ENCODE measurements around the gene KBTBD2.
"Not testable (repeated sequence)": the region's sequence is repeated elsewhere in the genome, so short reads cannot be mapped to it uniquely, and the experiment has no call there.

KBTBD2 gene

DNA sequence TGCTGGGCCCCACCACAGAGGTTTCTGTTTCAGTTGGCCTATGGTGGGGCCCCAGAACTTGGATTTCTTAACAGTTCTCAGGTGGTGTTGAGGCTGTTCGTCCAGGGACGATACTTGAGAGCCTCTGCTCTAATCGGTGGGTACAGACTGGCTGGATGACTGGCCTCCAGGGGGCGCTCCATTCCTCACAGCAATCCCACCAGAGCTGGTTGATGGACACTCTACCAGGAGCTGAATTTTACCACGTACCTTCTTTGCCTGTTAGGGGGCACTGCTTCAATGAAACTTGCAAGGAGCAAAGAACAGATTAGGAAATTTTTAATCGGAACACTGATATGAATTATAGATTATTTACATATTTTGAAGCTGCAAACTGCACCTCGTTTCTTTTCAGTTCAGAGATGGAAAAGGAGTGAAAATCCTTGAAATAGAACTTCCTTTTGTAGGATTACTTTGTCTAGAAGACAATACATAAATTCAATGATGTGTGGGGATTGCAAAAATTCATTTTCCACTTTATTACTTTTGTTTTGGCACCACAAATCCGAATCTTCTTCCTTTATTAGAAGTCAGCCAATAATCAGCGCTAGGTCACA, 44.8 kb downstream of the KBTBD2 start:
- no peak overlapping the region for H3K27ac ChIP-seq (replicated peaks)
- peak; percentile 49 to 82 for DNase-seq (ENCODE audit: low read depth in 1 of 2, low spot score in 1 of 2)
- TF ChIP-seq, protein P1, sequence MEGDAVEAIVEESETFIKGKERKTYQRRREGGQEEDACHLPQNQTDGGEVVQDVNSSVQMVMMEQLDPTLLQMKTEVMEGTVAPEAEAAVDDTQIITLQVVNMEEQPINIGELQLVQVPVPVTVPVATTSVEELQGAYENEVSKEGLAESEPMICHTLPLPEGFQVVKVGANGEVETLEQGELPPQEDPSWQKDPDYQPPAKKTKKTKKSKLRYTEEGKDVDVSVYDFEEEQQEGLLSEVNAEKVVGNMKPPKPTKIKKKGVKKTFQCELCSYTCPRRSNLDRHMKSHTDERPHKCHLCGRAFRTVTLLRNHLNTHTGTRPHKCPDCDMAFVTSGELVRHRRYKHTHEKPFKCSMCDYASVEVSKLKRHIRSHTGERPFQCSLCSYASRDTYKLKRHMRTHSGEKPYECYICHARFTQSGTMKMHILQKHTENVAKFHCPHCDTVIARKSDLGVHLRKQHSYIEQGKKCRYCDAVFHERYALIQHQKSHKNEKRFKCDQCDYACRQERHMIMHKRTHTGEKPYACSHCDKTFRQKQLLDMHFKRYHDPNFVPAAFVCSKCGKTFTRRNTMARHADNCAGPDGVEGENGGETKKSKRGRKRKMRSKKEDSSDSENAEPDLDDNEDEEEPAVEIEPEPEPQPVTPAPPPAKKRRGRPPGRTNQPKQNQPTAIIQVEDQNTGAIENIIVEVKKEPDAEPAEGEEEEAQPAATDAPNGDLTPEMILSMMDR (IDR thresholded peaks at IDR 0.05; ENCODE audit: insufficient read depth, low read length): peak; percentile 86
- no peak for TF ChIP-seq POLR2AphosphoS5 (IDR thresholded peaks at IDR 0.05; ENCODE audit: low read depth)
- TF ChIP-seq GABPA (IDR thresholded peaks at IDR 0.05; ENCODE audit: low read depth): no peak
- TF ChIP-seq, protein P2, sequence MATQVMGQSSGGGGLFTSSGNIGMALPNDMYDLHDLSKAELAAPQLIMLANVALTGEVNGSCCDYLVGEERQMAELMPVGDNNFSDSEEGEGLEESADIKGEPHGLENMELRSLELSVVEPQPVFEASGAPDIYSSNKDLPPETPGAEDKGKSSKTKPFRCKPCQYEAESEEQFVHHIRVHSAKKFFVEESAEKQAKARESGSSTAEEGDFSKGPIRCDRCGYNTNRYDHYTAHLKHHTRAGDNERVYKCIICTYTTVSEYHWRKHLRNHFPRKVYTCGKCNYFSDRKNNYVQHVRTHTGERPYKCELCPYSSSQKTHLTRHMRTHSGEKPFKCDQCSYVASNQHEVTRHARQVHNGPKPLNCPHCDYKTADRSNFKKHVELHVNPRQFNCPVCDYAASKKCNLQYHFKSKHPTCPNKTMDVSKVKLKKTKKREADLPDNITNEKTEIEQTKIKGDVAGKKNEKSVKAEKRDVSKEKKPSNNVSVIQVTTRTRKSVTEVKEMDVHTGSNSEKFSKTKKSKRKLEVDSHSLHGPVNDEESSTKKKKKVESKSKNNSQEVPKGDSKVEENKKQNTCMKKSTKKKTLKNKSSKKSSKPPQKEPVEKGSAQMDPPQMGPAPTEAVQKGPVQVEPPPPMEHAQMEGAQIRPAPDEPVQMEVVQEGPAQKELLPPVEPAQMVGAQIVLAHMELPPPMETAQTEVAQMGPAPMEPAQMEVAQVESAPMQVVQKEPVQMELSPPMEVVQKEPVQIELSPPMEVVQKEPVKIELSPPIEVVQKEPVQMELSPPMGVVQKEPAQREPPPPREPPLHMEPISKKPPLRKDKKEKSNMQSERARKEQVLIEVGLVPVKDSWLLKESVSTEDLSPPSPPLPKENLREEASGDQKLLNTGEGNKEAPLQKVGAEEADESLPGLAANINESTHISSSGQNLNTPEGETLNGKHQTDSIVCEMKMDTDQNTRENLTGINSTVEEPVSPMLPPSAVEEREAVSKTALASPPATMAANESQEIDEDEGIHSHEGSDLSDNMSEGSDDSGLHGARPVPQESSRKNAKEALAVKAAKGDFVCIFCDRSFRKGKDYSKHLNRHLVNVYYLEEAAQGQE (IDR thresholded peaks at IDR 0.05; ENCODE audit: insufficient replicate concordance, low read depth): no peak
- TF ChIP-seq SPI1 (IDR thresholded peaks at IDR 0.05; ENCODE audit: borderline replicate concordance, low read depth): no peak
- no peak overlapping the region for H3K4me3 ChIP-seq (replicated peaks; ENCODE audit: insufficient read depth, low read length)
- no peaks in the 10 kb centered on the region for H3K27me3 ChIP-seq (ENCODE audit: insufficient read depth, poor library complexity, severe bottlenecking)

DNA sequence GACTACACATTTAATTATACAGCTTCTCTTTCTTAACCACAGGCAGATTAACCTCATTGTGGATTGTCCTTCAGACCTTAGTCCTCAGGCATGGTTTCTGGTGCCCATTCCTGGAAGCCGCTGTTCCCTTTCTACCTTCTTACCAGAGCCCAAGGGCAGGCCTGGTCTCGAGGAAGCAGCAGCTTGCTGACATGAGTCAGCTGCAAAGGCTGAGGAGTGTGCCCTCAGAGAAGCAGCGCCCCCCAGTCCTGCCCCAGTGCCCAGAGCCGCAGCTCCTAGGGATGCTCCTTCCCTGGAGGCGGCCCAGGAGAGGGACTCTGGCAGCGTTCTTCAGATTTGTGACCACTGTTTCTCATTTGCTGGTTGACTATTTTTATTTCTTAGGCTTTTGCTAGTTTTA, 46.8 kb downstream of the KBTBD2 start:
- H3K27me3 ChIP-seq (ENCODE audit: insufficient read depth, poor library complexity, severe bottlenecking); H3K27ac ChIP-seq (replicated peaks); H3K4me3 ChIP-seq (replicated peaks; ENCODE audit: insufficient read depth, low read length); DNase-seq (ENCODE audit: low read depth in 1 of 2, low spot score in 1 of 2): not testable (repeated sequence)

DNA sequence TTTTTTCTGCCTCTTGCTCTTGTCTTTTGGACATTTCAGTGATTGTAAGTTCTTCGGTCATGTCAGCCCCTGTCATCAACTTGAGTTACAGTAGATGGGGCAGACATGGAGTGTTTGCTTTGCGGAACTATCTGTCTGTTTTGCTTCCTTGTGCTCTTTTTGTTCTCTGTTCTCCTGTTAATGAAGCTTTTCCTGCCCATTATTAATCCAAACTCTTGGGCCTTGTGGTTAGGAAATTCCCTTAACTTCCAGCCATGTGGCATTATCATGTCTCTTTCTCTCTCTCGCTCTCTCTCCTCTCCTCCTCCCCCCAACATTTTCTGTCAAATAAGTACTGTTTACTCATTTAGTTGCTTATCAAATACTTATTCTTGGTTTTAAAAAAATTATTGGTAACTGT, 47.8 kb downstream of the KBTBD2 start:
- not testable (repeated sequence) for H3K4me3 ChIP-seq (replicated peaks; ENCODE audit: insufficient read depth, low read length); H3K27me3 ChIP-seq (ENCODE audit: insufficient read depth, poor library complexity, severe bottlenecking); H3K27ac ChIP-seq (replicated peaks); DNase-seq (ENCODE audit: low read depth in 1 of 2, low spot score in 1 of 2)

DNA sequence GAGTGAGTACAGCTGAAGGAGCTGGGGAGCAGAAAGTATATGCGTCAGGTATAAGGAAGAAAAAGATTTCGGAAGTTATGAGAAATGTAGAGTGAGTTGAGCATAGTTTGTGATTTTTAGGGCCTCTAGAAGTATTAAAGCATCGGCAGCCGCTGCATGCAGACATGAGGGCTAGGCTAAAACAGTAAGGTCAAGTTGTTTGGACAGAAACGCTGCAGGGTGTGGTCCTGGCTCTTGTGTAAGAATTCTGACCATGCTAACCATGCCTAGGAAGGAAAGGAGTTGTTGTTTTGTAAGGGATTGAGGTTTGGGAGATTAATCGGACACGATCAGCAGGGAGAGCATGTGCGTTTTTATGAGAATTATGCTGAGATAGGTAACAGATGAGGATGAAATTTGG, 51.7 kb downstream of the KBTBD2 start:
- H3K4me3 ChIP-seq (replicated peaks; ENCODE audit: insufficient read depth, low read length); DNase-seq (ENCODE audit: low read depth in 1 of 2, low spot score in 1 of 2); H3K27ac ChIP-seq (replicated peaks); H3K27me3 ChIP-seq (ENCODE audit: insufficient read depth, poor library complexity, severe bottlenecking): not testable (repeated sequence)

DNA sequence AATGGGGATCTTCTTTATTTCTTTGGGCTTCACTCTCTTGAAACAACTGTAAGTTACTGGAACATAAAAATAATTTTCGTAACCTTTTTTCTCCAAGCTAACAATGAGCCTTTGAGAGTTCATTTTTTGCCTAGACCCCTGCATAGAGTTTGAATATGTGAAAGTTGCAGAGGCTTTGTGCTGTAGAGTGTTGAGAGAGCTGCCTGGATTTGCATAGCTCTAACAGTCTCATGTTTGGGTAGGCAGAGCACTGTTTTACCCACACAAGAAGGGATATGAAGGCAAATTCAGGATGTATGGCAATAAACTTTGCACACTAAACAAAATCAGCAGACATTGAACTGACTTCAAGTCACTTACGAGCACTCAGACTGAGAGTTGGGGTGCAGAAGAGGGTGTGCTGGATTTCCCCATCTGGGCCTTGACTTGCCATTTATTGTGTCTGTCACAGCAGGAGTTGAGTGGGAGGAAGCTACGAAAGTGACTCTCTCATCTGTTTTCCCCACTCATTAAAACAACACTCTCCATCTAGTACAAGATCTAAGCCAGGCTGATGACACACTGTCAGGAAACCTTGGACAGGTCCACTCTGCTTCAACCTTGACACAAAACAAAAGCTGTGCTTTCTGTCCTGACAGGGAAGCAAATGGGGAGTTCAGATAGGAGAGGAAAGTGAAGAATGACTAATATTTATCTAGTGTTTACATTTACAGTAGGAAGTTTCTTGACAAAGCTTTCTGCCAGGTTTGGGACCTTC, 62.4 kb downstream of the KBTBD2 start:
- not testable (repeated sequence) for H3K27me3 ChIP-seq (ENCODE audit: insufficient read depth, poor library complexity, severe bottlenecking); H3K27ac ChIP-seq (replicated peaks); H3K4me3 ChIP-seq (replicated peaks; ENCODE audit: insufficient read depth, low read length); DNase-seq (ENCODE audit: low read depth in 1 of 2, low spot score in 1 of 2)
